Measurements from ENCODE around the gene CHST8. TPM values are rescaled to one million over a fixed set of nuclear protein-coding genes. Genes with fewer than 3 reads are reported as not detected.

The CHST8 gene
- total and polyA plus RNA-seq, 2 of the 13 experiments (the other 11 are each of a cell fraction or from before 2014, with no cell fraction given) = not detected

- in situ Hi-C loops (cut with HindIII; ENCODE audit: extremely low pct_ligation_motif_present, low pct_unique_long_range_greater_than_20kb) (no loop called here), intact Hi-C loops (cut with micrococcal nuclease; ENCODE audit: unreplicated experiment) (no loop called here)
- BruUV-seq (replicated peaks) = no TSS peak
- Histone ChIP-seq H3K9ac (ENCODE audit: insufficient read depth, low read depth, low read length) (no peak overlapping the region), H3K79me2 (ENCODE audit: insufficient read depth, low read length) (no peaks in the 10 kb centered on the region), H3K27me3 (ENCODE audit: control insufficient read depth in 1 of 2, insufficient read depth in 2 of 2, low read length in 2 of 2) (no peaks in the 10 kb centered on the region; a peak in 1 of 5 replicates), H3K9me3 (ENCODE audit: low read length) (no peaks in the 10 kb centered on the region), H4K20me1 (ENCODE audit: insufficient read depth, low read length) (no peaks in the 10 kb centered on the region), H3K36me3 (replicated peaks in 1 of 2; ENCODE audit: control insufficient read depth in 1 of 2, insufficient read depth in 2 of 2, low read length in 2 of 2) (no peaks in the 10 kb centered on the region), H3K4me2 (ENCODE audit: low read depth, low read length) (no peak overlapping the region), H2AFZ (ENCODE audit: low read length) (no peak overlapping the region), H3K4me1 (ENCODE audit: insufficient read depth, low read length) (no peaks in the 10 kb centered on the region), H3K4me3 (replicated peaks in 1 of 3; ENCODE audit: insufficient read depth in 1 of 3, low read depth in 2 of 3, low read length in 3 of 3) (no peak overlapping the region), H3K27ac (ENCODE audit: extremely low read length, insufficient read depth, low read length) (no peak overlapping the region)
- 40% methylated on average over 1 of the region's 3 CpGs for WGBS (ENCODE audit: low lambda C conversion rate)
- FAIRE-seq (no peak), DNase-seq (ENCODE audit: low spot score) (no peak), ATAC-seq (no peak)
- no peak for TF ChIP-seq ZNF329 (CRISPR knock-in tag; IDR thresholded peaks at IDR 0.05; ENCODE audit: low read depth)
- TF ChIP-seq ZNF549 (CRISPR knock-in tag; IDR thresholded peaks at IDR 0.05) = no peak
- TF ChIP-seq SALL2 (CRISPR knock-in tag; IDR thresholded peaks at IDR 0.05) = no peak
- no peak for TF ChIP-seq HDAC1 (CRISPR knock-in tag; IDR thresholded peaks at IDR 0.05)
- no peak for TF ChIP-seq CREB1 (IDR thresholded peaks at IDR 0.05)
- TF ChIP-seq CREB1 (CRISPR knock-in tag; IDR thresholded peaks at IDR 0.05) = no peak
- no peak for TF ChIP-seq ZNF557 (CRISPR knock-in tag; IDR thresholded peaks at IDR 0.05)
- TF ChIP-seq AKAP8 (CRISPR knock-in tag; IDR thresholded peaks at IDR 0.05) = no peak
- TF ChIP-seq BRF2 (CRISPR knock-in tag; IDR thresholded peaks at IDR 0.05) = no peak
- no peak for TF ChIP-seq GTF3A (CRISPR knock-in tag; conservative IDR thresholded peaks at IDR 0.05)
- TF ChIP-seq POLR2G (IDR thresholded peaks at IDR 0.05; ENCODE audit: low read depth, low read length) = no peak
- TF ChIP-seq ZNF33A (CRISPR knock-in tag; IDR thresholded peaks at IDR 0.05; ENCODE audit: borderline replicate concordance) = no peak
- no peak for TF ChIP-seq PATZ1 (CRISPR knock-in tag; IDR thresholded peaks at IDR 0.05)
- TF ChIP-seq PRDM15 (CRISPR knock-in tag; IDR thresholded peaks at IDR 0.05) = no peak
- CTCF ChIA-PET (ENCODE audit: low intra/inter-chr PET ratio, low total read pairs) = no interaction called here
- POLR2A ChIA-PET = no interaction called here
These were observed 91.4 kb downstream of the CHST8 start for GRCh38 chr19:33713194-33713593.

All from HepG2 (cell line).